ENCODE data around the gene DEK. TPM values are rescaled to one million over a fixed set of nuclear protein-coding genes. Genes with fewer than 3 reads are reported as not detected.

DEK gene
- 75.1 and 103 TPM in 2 replicates for total RNA-seq

GRCh38 chr6:18264219-18264922 lies at the start of gene DEK:
DEK (minus strand) TSS chr6:18264530; CDS start chr6:18263987, 543 bp downstream.

Small RNA genes within 50 kb of the gene (small RNA-seq; reads per million reads assigned to genes)
- not detected for gene AL138825.1
- not detected for gene RF00019
- gene RNU6-263P, result not detected

Other genes with a start within 250 kb of the DEK start
- 1.7 and 2.0 TPM in 2 replicates for gene NHLRC1, start 141.9 kb downstream of the DEK start, total RNA-seq
- 8.8 and 11.9 TPM in 2 replicates for gene TPMT, start 109.5 kb downstream of the DEK start, total RNA-seq
- gene KDM1B, start 109.1 kb downstream of the DEK start, total RNA-seq, result 9.5 and 10.5 TPM in 2 replicates
- gene RNF144B, start 122.8 kb upstream of the DEK start, total RNA-seq, result 75.1 and 108 TPM in 2 replicates